SJCRH30 (cell line): ENCODE data around the gene KANK3. TPM values are rescaled to one million over a fixed set of nuclear protein-coding genes. Genes with fewer than 3 reads are reported as not detected.
"Not testable (repeated sequence)": the region's sequence is repeated elsewhere in the genome, so short reads cannot be mapped to it uniquely, and the experiment has no call there.

ENCODE experiments used
- DNase-seq, 2 experiments: peaks; one replicate each; pipeline ENCODE4 v3.0.0-alpha.2; 2015 to 2020
- H3K27ac ChIP-seq: fragments of 250-450 bp; sonication (Bioruptor Pico); 2 replicates; pipeline ENCODE4 v1.5.1; 2020; ENCODE audit warnings: mild to moderate bottlenecking, moderate library complexity
- H3K27me3 ChIP-seq: fragments of 250-450 bp; sonication (Bioruptor Pico); 2 replicates; pipeline ENCODE4 v1.5.1; 2020; ENCODE audit warnings: mild to moderate bottlenecking, moderate library complexity
- H3K36me3 ChIP-seq: fragments of 250-450 bp; sonication (Bioruptor Pico); 2 replicates; pipeline ENCODE4 v1.5.1; 2020; ENCODE audit warnings: mild to moderate bottlenecking, moderate library complexity
- H3K4me1 ChIP-seq: fragments of 250-450 bp; sonication (Bioruptor Pico); 2 replicates; pipeline ENCODE4 v1.5.1; 2020; ENCODE audit warnings: mild to moderate bottlenecking, moderate library complexity
- H3K4me3 ChIP-seq: fragments of 250-450 bp; sonication (Bioruptor Pico); 2 replicates; pipeline ENCODE4 v1.5.1; 2020; ENCODE audit warnings: mild to moderate bottlenecking, moderate library complexity
- H3K9me3 ChIP-seq: fragments of 250-450 bp; sonication (Bioruptor Pico); replicated peaks from 2 replicates; pipeline ENCODE4 v1.5.1; 2020; ENCODE audit warnings: mild to moderate bottlenecking, moderate library complexity
- total RNA-seq: library from RNA; depleted of rRNA; stranded (reverse); fragments of >200 nt; shearing (Covaris generic); gene quantifications from 2 replicates; pipeline ENCODE4 v1.2.3, GENCODE V29; 2014

KANK3 gene
- total RNA-seq, 1 experiment from 2014 or later: 0.04 TPM

DNA sequence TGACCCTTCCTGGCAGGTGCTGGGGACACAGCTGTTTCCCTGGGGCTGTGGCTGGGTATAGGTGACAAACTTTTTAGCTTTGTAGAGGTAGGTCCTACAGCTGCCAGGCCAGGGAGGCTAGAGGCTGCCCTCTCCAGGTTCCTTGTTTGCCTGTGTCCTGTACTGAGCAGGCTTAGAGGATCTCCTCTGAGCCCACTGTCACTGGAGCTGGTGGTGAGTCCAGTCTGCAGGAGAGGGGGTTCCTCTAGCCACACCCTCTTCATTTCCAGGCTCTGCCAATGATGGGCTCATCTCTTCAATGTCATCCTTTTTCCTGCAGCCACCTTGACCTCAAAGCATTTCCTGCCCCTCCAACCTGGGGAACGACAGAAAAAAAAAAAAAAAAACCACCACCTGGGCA, 34.5 kb upstream of the KANK3 start:
- no peak overlapping the region for H3K4me3 ChIP-seq
- no peaks in the 10 kb centered on the region for H3K27me3 ChIP-seq
- no peak overlapping the region for H3K27ac ChIP-seq
- no peaks in the 10 kb centered on the region for H3K9me3 ChIP-seq
- DNase-seq: no peak
- H3K36me3 ChIP-seq: no peaks in the 10 kb centered on the region
- no peaks in the 10 kb centered on the region for H3K4me1 ChIP-seq

DNA sequence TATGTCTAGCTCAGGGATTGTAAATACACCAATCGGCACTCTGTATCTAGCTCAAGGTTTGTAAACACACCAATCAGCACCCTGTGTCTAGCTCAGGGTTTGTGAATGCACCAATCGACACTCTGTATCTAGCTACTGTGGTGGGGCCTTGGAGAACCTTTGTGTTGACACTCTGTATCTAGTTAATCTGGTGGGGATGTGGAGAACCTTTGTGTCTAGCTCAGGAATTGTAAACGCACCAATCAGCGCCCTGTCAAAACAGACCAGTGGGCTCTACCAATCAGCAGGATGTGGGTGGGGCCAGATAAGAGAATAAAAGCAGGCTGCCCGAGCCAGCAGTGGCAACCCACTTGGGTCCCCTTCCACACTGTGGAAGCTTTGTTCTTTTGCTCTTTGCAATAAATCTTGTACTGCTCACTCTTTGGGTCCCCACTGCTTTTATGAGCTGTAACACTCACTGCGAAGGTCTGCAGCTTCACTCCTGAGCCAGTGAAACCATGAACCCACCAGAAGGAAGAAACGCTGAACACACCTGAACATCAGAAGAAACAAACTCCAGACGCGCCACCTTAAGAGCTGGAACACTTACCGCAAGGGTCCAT, 33.4 kb upstream of the KANK3 start:
- DNase-seq, H3K36me3 ChIP-seq, H3K4me1 ChIP-seq, H3K9me3 ChIP-seq, H3K4me3 ChIP-seq, H3K27me3 ChIP-seq, H3K27ac ChIP-seq: not testable (repeated sequence)

DNA sequence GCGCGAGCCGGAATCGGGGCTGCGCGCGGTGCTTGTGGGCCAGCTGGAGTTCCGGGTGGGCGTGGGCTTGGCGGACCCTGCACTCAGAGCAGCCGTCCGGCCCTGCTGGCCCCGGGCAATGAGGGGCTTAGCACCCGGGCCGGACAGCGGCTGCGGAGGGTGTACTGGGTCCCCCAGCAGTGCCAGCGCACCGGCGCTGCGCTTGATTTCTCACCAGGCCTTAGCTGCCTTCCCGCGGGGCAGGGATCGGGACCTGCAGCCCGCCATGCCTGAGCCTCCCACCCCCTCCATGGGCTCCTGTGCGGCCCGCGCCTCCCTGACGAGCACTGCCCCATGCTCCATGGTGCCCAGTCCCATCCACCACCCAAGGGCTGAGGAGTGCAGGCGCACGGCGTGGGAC, 32.7 kb upstream of the KANK3 start:
- not testable (repeated sequence) for H3K4me1 ChIP-seq, H3K36me3 ChIP-seq, H3K27me3 ChIP-seq, H3K27ac ChIP-seq, H3K4me3 ChIP-seq, DNase-seq, H3K9me3 ChIP-seq

DNA sequence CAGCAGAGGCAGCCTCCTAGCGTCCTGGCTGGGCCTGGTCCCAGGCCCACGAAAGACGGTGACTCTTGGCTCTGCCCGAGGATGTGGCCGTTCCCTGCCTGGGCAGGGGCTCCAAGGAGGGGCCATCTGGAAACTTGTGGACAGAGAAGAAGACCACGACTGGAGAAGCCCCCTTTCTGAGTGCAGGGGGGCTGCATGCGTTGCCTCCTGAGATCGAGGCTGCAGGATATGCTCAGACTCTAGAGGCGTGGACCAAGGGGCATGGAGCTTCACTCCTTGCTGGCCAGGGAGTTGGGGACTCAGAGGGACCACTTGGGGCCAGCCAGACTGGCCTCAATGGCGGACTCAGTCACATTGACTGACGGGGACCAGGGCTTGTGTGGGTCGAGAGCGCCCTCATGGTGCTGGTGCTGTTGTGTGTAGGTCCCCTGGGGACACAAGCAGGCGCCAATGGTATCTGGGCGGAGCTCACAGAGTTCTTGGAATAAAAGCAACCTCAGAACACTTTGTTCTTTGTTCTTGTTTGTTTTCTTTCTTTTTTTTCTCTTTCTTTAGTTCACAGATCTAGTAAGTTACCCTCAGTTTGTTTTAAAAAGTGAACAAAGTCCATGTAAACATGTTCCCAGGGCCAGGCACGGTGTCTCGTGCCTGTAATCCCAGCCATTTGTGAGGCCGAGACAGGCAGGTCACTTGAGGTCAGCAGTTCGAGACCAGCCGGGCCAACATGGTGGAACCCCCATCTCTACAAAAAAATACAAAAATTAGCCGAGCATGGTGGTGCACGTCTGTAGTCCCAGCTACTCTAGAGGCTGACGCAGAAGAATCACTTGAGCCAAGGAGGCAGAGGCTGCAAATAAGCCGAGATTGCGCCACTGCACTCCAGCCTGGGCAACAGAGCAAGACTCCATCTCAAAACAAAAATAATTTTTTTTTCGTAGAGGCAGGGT, 31.1 kb upstream of the KANK3 start:
- Histone ChIP-seq H3K27me3 (no peaks in the 10 kb centered on the region), H3K36me3 (no peaks in the 10 kb centered on the region), H3K27ac (no peak overlapping the region), H3K4me1 (peaks cover 11% of the 10 kb centered on the region), H3K9me3 (no peaks in the 10 kb centered on the region), H3K4me3 (no peak overlapping the region)
- DNase-seq: no peak

DNA sequence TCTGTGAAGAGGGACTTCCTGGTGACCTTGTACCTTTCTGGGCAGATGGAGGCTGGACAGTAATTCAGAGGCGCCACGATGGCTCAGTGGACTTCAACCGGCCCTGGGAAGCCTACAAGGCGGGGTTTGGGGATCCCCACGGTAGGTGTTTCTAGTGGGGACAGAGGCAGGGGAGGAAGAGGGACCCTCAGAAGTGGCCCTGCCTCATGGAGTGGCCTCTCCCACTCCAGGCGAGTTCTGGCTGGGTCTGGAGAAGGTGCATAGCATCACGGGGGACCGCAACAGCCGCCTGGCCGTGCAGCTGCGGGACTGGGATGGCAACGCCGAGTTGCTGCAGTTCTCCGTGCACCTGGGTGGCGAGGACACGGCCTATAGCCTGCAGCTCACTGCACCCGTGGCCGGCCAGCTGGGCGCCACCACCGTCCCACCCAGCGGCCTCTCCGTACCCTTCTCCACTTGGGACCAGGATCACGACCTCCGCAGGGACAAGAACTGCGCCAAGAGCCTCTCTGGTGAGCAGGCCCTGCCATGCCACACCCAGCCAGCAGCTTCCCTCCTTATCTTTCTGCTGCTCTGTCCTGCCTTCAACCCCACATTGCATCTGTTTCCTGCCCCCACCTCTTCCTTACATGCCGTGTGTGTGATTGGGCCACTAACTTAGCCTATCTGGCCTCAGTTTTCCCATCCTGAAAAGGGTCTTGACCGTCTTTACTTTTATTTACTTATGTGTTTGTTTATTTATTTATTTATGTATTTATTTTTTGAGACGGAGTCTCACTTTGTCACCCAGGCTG, 28.1 kb upstream of the KANK3 start:
- H3K36me3 ChIP-seq: no peaks in the 10 kb centered on the region
- peaks cover 28% of the 10 kb centered on the region for H3K4me1 ChIP-seq
- no peak overlapping the region for H3K4me3 ChIP-seq
- DNase-seq: no peak
- peak overlapping the region; percentile 36; the same call in 1 of the 2 replicates for H3K27ac ChIP-seq
- H3K9me3 ChIP-seq: no peaks in the 10 kb centered on the region
- no peaks in the 10 kb centered on the region for H3K27me3 ChIP-seq

DNA sequence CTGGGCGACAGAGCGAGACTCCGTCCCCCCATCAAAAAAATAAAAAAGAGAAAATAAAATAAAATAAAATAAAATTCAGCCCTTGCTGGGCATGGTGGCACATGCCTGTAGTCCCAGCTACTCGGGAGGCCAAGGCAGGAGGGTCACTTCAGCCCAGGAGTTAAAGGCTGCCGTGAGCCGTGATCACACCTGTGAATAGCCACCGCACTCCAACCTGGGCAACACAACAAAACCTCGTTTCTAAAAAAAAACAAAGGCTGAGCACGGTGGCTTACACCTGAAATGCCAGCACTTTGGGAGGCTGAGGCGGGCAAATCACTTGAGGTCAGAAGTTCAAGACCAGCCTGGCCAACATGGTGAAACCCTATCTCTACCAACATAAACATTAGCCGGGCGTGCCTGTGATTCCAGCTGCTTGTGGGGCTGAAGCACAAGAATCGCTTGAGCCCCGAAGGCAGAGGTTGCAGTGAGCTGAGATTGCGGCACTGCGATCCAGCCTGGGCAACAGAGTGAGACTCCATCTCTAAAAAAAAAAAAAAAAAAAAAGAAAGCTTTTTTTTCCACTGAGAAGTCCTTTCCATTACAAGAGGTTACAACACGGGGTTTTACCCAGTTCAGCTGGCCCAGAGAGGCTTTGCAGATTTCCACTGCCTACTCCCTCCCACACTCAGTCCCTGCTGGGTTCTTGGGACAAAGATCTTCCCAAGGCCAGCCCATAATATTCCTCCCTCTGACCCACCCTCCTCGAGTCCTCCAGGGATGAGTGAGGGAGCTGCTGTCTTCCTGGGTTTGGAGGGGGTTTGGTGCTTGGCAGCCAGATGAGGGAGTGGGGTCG, 27.3 kb upstream of the KANK3 start:
- Histone ChIP-seq H3K27ac (peak overlapping the region; percentile 36; the same call in 1 of the 2 replicates), H3K36me3 (no peaks in the 10 kb centered on the region), H3K4me3 (no peak overlapping the region), H3K27me3 (no peaks in the 10 kb centered on the region), H3K4me1 (peaks cover 30% of the 10 kb centered on the region), H3K9me3 (no peaks in the 10 kb centered on the region)
- DNase-seq: peak; percentile 74 to 79

DNA sequence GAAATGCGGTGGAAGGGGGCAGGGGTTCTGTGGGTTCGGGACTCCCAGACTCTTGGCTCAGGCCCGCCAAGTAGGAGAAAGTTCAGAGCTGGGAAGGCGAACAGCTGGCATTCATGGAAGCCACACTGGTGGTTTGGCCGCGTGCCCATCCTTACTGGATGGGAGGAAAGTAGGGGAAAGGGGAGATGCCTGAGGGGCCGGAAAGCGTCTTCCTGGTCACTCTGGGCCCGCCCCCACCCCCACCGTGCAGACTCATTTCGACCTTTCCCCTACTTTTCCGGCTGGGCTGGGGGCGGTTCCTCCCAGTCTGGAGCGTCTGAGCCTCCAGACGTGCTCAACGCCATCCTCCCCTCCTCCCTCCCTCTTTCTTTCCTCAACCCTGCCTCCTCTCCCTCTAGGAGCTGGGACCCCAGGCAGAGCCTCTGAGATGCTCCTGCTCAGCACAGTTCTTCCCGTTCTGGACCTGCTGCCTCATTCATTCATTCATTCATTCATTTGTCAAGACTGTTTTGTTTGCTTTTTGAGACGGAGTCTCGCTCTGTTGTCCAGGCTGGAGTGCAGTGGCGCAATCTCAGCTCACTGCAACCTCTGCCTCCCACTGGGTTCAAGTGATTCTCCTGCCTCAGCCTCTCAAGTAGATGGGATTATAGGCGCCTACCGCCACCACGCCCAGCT, 24.4 kb upstream of the KANK3 start:
- Histone ChIP-seq H3K27me3 (no peaks in the 10 kb centered on the region), H3K4me1 (peaks cover 30% of the 10 kb centered on the region), H3K27ac (peak overlapping the region; percentile 95), H3K9me3 (no peaks in the 10 kb centered on the region), H3K36me3 (no peaks in the 10 kb centered on the region), H3K4me3 (peak overlapping the region; percentile 43)
- peak; percentile 99 to 100 for DNase-seq

DNA sequence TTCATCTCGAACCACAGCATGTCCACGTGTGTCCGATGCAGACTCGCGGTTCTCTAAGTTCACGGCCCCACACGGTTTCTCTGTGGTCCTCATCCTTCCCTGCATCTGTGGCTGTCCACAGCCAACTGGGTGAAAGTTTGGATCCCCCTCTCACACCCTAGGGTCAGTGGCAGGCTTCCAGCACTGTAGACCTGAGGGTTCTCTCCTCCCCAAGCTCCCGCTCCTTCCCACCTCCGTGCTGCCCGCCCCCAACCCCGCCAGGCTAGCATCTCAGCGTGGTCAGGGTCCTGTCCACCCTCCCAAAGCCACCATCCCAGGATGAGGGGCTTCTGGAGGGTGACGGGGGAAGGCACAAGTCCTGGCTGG, 23.9 kb upstream of the KANK3 start:
- DNase-seq: peak; percentile 82 to 86
- Histone ChIP-seq H3K9me3 (no peaks in the 10 kb centered on the region), H3K4me1 (peaks cover 32% of the 10 kb centered on the region), H3K27ac (peak overlapping the region; percentile 95), H3K4me3 (peak overlapping the region; percentile 43), H3K27me3 (no peaks in the 10 kb centered on the region), H3K36me3 (no peaks in the 10 kb centered on the region)

DNA sequence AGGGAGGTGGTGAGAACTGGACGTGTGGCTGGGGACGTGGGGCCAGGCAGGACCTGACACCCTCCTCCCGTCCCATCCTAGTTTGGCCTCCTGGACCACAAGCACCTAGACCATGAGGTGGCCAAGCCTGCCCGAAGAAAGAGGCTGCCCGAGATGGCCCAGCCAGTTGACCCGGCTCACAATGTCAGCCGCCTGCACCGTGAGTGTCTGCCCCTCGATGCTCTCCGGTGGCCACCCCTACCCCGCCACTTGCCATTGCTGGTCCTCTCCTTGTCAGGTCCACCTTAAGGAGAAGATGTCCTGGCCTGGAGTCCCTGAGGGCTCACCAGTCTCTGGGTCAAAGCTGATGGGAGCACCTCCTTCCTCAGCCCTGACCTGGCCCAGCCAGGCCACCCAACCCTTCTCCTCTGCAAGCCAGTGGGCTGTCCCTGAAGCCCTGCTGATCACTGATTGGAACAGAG, 23.1 kb upstream of the KANK3 start:
- H3K4me1 ChIP-seq: peaks cover 39% of the 10 kb centered on the region
- H3K27ac ChIP-seq: peak overlapping the region; percentile 95
- no peak overlapping the region for H3K4me3 ChIP-seq
- no peaks in the 10 kb centered on the region for H3K27me3 ChIP-seq
- H3K9me3 ChIP-seq: no peaks in the 10 kb centered on the region
- no peaks in the 10 kb centered on the region for H3K36me3 ChIP-seq
- no peak for DNase-seq

DNA sequence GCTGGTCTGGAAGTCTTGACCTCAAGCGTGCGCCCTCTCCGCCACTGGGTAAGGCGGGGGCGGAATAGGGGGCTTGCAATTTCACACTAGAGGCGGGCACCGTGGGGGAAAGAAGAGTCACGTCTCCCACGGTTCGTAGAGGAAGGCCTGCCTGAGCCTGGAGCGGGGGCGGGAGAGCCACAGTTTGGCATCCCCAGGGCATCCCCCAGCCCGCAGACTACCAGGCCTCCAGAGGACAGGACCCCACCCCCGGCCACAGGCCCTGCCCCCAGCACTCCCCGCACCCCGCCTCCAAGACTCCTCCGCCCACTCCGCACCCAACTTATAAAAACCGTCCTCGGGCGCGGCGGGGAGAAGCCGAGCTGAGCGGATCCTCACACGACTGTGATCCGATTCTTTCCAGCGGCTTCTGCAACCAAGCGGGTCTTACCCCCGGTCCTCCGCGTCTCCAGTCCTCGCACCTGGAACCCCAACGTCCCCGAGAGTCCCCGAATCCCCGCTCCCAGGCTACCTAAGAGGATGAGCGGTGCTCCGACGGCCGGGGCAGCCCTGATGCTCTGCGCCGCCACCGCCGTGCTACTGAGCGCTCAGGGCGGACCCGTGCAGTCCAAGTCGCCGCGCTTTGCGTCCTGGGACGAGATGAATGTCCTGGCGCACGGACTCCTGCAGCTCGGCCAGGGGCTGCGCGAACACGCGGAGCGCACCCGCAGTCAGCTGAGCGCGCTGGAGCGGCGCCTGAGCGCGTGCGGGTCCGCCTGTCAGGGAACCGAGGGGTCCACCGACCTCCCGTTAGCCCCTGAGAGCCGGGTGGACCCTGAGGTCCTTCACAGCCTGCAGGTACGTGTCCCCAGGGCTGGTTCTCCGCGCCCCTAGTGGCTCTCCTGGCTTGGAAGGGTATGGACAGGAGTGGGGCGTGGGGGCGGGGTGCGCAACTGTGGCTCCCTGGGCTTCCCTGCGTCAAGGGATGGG, 21.0 kb upstream of the KANK3 start, which contains the start of gene ANGPTL4:
Gene ANGPTL4, plus strand, starts transcription at position 353 of the 969 bp plus-strand sequence. Its CDS starts 167 bp downstream, at position 520.
- Histone ChIP-seq H3K4me3 (no peak within 1 kb of the TSS), H3K4me1 (peaks cover 28% of the 10 kb centered on the region), H3K27ac (no peak within 1 kb of the TSS), H3K9me3 (no peaks in the 10 kb centered on the region), H3K36me3 (no peaks in the 10 kb centered on the region), H3K27me3 (no peaks in the 10 kb centered on the region)
- DNase-seq: no peak

DNA sequence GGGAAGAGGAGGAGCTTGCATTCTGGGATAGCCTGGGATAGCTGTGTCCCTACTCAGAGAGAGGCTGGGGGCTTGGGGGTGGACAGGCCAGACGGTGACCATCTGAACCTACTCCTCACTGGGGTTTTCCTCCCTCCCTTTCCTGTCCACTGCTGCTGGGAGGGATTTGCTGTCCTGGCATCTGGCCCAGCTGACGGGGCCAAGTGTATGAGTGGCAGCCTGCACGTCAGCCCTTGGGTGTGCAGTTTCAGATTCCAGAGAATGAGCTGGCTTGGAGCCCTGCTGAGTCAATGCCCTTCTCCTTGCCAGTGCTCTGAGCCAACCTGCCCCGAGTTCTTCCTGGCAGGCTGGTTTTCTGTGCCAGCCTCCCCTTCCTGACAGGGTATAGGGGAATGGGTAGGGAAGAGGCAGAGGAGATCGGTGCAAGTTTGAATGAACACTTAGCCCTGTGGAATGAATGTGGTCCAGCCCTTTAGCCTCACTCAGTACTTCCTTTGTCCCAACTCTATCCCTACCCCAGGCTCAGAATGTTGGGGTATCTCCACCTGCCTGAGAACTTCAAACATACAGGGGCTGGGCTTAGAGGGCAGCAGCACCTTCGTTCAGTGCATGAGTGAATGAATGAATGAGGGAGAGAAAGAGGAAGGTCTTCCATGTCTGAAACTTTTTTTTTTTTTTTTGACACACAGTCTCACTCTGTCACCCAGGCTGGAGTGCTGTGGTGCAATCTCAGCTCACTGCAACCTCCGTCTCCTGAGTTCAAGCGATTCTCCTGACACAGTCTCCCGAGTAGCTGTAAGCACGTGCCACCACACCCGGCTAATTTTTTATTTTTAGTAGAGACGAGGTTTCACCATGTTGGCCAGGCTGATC, 19.1 kb upstream of the KANK3 start:
- Histone ChIP-seq H3K4me3 (no peak overlapping the region), H3K27ac (peak overlapping the region; percentile 40; the same call in 1 of the 2 replicates), H3K9me3 (no peaks in the 10 kb centered on the region), H3K4me1 (peaks cover 22% of the 10 kb centered on the region), H3K36me3 (no peaks in the 10 kb centered on the region), H3K27me3 (no peaks in the 10 kb centered on the region)
- peak; percentile 88 to 91 for DNase-seq

DNA sequence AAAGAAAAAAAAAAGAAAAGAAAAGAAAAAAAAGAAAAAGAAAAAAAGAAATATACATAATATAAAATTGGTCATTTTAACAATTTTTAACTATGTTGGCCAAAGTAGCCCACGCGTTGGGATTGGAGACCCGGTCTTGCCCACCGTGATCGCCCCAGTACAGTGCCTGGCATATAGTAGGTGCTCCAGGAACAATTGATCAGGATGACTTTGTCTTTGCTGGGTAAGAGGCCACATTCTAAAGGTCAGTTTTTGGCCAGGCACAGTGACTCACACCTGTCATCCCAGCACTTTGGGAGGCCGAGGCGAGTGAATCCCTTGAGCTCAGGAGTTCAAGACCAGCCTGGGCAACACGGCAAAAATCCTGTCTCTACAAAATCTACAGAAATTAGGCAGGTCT, 17.1 kb upstream of the KANK3 start:
- Histone ChIP-seq H3K9me3 (no peaks in the 10 kb centered on the region), H3K36me3 (no peaks in the 10 kb centered on the region), H3K4me3 (no peak overlapping the region), H3K27ac (no peak overlapping the region), H3K4me1 (peaks cover 27% of the 10 kb centered on the region), H3K27me3 (no peaks in the 10 kb centered on the region)
- no peak for DNase-seq
